RWPE2 (cell line): Measurements from ENCODE around the gene RPS18.

ENCODE experiments used
- ATAC-seq: fragments of 200-7000 bp; cut with Tn5 transposase; 3 replicates; pipeline ENCODE4 v1.9.1; 2021; ENCODE audit warnings: low read depth
- DNase-seq: peaks from one replicate; pipeline ENCODE4 v3.0.0-alpha.2; 2020; ENCODE audit warnings: low spot score
- H3K27ac ChIP-seq: fragments of 450-650 bp; 2 replicates; pipeline ENCODE4 v1.5.1; 2017; ENCODE audit warnings: mild to moderate bottlenecking; ENCODE audit not compliant: poor library complexity, severe bottlenecking
- H3K27me3 ChIP-seq: fragments of 250-450 bp; sonication (Bioruptor Pico); 2 replicates; pipeline ENCODE4 v1.5.1; 2021; ENCODE audit warnings: mild to moderate bottlenecking, moderate library complexity; ENCODE audit not compliant: insufficient read depth, poor library complexity, severe bottlenecking
- H3K36me3 ChIP-seq: fragments of 250-450 bp; sonication (Bioruptor Pico); 2 replicates; pipeline ENCODE4 v1.5.1; 2020; ENCODE audit warnings: low read depth, mild to moderate bottlenecking, moderate library complexity
- H3K4me1 ChIP-seq: fragments of 250-450 bp; sonication (Bioruptor Pico); 2 replicates; pipeline ENCODE4 v1.5.1; 2021; ENCODE audit warnings: mild to moderate bottlenecking, moderate library complexity; ENCODE audit not compliant: insufficient read depth, poor library complexity, severe bottlenecking
- H3K4me3 ChIP-seq: fragments of 250-450 bp; sonication (Bioruptor Pico); 2 replicates; pipeline ENCODE4 v1.5.1; 2021; ENCODE audit warnings: mild to moderate bottlenecking, moderate library complexity; ENCODE audit not compliant: severe bottlenecking
- H3K9me3 ChIP-seq: fragments of 250-450 bp; sonication (Bioruptor Pico); 2 replicates; pipeline ENCODE4 v1.5.1; 2021; ENCODE audit warnings: mild to moderate bottlenecking, moderate library complexity; ENCODE audit not compliant: severe bottlenecking
- TF ChIP-seq, protein P1 (sequence below): fragments of 450-650 bp; IDR thresholded peaks from one replicate; pipeline ENCODE4 v1.5.1; 2017; ENCODE audit warnings: mild to moderate bottlenecking, moderate library complexity; ENCODE audit not compliant: poor library complexity, severe bottlenecking

The RPS18 gene

GRCh38 chr6:33315793-33316602 is 44.1 kb downstream of the RPS18 start:
- Histone ChIP-seq H3K4me1 (peaks cover 21% of the 10 kb centered on the region), H3K27ac (no peak overlapping the region), H3K9me3 (no peaks in the 10 kb centered on the region), H3K27me3 (no peaks in the 10 kb centered on the region), H3K36me3 (peaks cover 43% of the 10 kb centered on the region), H3K4me3 (no peak overlapping the region)
- no peak for DNase-seq
- ATAC-seq: no peak
- TF ChIP-seq, protein P1, sequence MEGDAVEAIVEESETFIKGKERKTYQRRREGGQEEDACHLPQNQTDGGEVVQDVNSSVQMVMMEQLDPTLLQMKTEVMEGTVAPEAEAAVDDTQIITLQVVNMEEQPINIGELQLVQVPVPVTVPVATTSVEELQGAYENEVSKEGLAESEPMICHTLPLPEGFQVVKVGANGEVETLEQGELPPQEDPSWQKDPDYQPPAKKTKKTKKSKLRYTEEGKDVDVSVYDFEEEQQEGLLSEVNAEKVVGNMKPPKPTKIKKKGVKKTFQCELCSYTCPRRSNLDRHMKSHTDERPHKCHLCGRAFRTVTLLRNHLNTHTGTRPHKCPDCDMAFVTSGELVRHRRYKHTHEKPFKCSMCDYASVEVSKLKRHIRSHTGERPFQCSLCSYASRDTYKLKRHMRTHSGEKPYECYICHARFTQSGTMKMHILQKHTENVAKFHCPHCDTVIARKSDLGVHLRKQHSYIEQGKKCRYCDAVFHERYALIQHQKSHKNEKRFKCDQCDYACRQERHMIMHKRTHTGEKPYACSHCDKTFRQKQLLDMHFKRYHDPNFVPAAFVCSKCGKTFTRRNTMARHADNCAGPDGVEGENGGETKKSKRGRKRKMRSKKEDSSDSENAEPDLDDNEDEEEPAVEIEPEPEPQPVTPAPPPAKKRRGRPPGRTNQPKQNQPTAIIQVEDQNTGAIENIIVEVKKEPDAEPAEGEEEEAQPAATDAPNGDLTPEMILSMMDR: no peak

DNA sequence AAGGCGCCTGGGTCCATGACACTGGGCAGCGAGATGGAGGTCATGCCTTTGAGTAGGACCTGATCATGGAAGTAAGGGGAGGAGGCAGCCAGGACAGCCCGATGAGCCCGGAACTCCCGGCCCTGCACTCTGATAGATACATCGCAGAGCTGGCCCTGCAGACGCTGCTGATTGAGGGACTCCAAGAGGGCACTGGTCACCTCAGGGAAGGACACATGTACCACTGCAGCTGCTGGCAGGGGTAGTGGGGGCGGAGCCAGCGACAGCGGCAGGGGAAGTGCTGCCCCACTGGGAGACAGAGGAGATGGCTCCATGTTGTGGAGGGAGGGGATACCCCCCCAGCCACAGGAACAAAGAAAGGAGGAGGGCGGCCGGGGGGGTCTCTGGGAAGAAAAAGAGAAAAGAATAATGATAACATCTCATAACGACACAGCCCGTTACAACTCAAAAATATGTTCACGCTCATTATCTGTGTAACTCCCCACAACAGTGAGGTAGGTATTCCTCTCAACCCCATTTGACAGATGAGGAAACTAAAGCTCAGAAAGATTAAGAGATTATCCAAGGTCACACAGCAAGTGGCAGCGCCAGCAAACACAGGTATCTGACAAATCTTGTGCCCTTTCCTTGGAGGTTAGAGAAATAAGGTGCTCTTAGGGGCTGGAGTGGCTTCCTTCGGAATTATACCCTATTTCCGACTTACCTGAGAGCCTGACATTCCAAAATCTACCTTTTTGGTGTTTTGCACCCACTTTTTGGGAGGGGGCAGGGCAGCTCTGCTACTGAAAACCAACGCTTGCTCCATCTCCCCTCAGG is 44.9 kb downstream of the RPS18 start:
- H3K4me1 ChIP-seq: peaks cover 29% of the 10 kb centered on the region
- peak overlapping the region; percentile 82 for H3K27ac ChIP-seq
- peaks cover 39% of the 10 kb centered on the region for H3K36me3 ChIP-seq
- H3K4me3 ChIP-seq: peak overlapping the region; percentile 11
- no peaks in the 10 kb centered on the region for H3K27me3 ChIP-seq
- TF ChIP-seq, protein P1: no peak
- no peaks in the 10 kb centered on the region for H3K9me3 ChIP-seq
- DNase-seq: no peak
- no peak for ATAC-seq

- peaks cover 31% of the 10 kb centered on the region for H3K4me1 ChIP-seq
- no peaks in the 10 kb centered on the region for H3K27me3 ChIP-seq
- TF ChIP-seq, protein P1: no peak
- H3K4me3 ChIP-seq: peak overlapping the region; percentile 11
- no peaks in the 10 kb centered on the region for H3K9me3 ChIP-seq
- ATAC-seq (no peak), DNase-seq (no peak)
- peak overlapping the region; percentile 82 for H3K27ac ChIP-seq
- H3K36me3 ChIP-seq: peaks cover 34% of the 10 kb centered on the region
Measured at GRCh38 chr6:33317419-33317668, 45.5 kb downstream of the RPS18 start.

DNA sequence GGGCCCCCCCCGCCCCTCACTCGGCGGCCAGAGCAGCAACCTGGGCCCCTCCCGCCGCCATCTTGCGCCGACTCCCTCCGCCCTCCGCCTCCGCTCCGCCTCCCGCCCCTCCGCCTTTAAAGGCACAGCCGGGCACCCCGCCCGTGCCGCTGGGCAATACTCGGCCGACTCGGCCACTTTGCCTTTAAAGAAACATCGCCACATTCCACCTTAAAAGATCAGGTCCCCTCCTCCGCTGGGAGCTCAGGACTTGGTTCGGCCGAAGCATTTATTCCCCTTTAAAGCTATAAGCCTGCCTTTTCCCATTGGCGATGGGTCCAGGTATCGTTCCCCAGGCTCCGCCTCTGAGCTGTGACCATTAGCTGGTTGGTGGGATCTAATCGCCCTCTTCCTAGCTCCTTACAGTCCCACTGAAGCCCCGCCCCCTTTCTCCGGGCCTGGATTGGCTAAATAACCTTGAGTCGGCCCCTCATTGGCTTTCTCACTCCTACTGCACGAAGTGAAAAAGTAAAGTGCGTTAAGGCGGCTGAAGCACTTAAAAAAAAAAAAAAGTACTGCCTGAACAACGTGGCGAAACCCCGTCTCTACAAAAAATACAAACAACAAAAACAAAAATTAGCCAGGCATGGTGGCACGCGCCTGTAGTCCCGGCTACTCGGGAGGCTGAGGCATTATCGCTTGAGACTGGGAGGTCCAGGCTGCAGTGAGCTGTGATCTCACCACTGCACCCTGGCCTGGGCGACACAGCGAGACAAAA is 46.0 kb downstream of the RPS18 start, which contains the start of gene ZBTB22:
ZBTB22 (minus strand) TSS at position 76 of the 757 bp plus-strand sequence. CDS start 828 bp downstream, outside the sequence.
- ATAC-seq (peak; percentile 80), DNase-seq (peak; percentile 99)
- peak within 1 kb of the TSS; percentile 82 for H3K27ac ChIP-seq
- peaks cover 31% of the 10 kb centered on the region for H3K4me1 ChIP-seq
- peaks cover 31% of the 10 kb centered on the region for H3K36me3 ChIP-seq
- H3K27me3 ChIP-seq: no peaks in the 10 kb centered on the region
- H3K4me3 ChIP-seq: peak within 1 kb of the TSS; percentile 47
- no peaks in the 10 kb centered on the region for H3K9me3 ChIP-seq
- TF ChIP-seq, protein P1: no peak
